Measurements from ENCODE around the gene EYS.

Gene EYS

DNA sequence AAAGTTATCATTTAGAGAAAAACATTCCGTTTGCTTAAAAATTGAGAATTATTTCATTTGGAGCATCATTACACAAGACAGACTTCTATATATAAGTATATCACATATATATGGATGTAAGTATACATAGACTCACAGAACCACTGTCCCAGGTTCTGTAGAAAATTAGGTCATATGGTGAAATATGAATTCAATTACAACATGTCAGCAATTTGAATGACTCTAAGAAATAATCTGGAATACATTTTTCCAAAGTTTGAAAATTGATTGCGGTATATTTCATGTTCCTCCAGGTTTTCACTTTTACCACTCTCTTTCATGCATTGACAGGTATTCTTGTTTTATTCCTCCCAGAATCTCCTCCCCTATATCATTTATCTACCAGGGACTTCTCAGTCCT lies 1179.1 kb downstream of the EYS start:
- no peaks in the 10 kb centered on the region for H3K9me3 ChIP-seq (replicated peaks; ENCODE audit: insufficient read depth, low read length)
- H3K9ac ChIP-seq (ENCODE audit: low read length) = no peak overlapping the region
- no peaks in the 10 kb centered on the region for H4K20me1 ChIP-seq (ENCODE audit: insufficient read depth, low read length)
- H3K79me2 ChIP-seq (ENCODE audit: low read length) = no peaks in the 10 kb centered on the region
- no peak overlapping the region for H3K4me3 ChIP-seq (ENCODE audit: low read length)
- H3K9me2 ChIP-seq (replicated peaks; ENCODE audit: insufficient read depth, low read length) = no peaks in the 10 kb centered on the region
- no peaks in the 10 kb centered on the region for H3K36me3 ChIP-seq (replicated peaks; ENCODE audit: insufficient read depth, low read length)
- no peak overlapping the region for H3K4me2 ChIP-seq (ENCODE audit: low read depth, low read length)
- no peak for DNase-seq
- no peaks in the 10 kb centered on the region for H3K4me1 ChIP-seq (ENCODE audit: low read length)
- TF ChIP-seq EZH2phosphoT487 (IDR thresholded peaks at IDR 0.05; ENCODE audit: low read length) (no peak), EZH2 (optimal IDR thresholded peaks at IDR 0.05; ENCODE audit: low read depth, low read length) (no peak)
- TF ChIP-seq, protein P1, sequence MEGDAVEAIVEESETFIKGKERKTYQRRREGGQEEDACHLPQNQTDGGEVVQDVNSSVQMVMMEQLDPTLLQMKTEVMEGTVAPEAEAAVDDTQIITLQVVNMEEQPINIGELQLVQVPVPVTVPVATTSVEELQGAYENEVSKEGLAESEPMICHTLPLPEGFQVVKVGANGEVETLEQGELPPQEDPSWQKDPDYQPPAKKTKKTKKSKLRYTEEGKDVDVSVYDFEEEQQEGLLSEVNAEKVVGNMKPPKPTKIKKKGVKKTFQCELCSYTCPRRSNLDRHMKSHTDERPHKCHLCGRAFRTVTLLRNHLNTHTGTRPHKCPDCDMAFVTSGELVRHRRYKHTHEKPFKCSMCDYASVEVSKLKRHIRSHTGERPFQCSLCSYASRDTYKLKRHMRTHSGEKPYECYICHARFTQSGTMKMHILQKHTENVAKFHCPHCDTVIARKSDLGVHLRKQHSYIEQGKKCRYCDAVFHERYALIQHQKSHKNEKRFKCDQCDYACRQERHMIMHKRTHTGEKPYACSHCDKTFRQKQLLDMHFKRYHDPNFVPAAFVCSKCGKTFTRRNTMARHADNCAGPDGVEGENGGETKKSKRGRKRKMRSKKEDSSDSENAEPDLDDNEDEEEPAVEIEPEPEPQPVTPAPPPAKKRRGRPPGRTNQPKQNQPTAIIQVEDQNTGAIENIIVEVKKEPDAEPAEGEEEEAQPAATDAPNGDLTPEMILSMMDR (IDR thresholded peaks at IDR 0.05; ENCODE audit: low read length) = no peak
- H3F3A ChIP-seq (ENCODE audit: insufficient read depth, low read length) = no peaks in the 10 kb centered on the region
- no peaks in the 10 kb centered on the region for H3K27me3 ChIP-seq (replicated peaks; ENCODE audit: insufficient read depth, low read length)
- no peak overlapping the region for H2AFZ ChIP-seq (ENCODE audit: low read length)
- H3K27ac ChIP-seq (ENCODE audit: low read length) = no peak overlapping the region

DNA sequence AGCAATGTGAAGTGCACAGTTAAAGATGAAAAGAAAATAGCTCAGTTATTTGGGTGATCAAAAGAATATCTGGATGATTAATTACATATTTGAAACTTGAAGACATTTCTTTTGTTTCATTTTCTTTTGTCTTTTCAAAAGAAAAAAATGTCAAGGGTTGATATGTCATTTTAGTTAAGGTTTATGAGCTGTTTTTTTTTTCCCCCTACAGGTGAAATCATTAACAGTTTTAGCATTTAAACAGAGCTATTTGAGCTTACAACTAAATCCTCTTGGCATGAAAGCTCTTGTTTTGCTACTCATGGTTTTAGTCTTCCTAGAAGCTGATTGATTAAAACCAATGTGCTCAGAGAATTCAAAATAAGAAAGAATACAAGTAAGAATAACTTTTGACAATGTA lies 1184.2 kb downstream of the EYS start:
- Histone ChIP-seq H3K4me2 (ENCODE audit: low read depth, low read length) (no peak overlapping the region), H2AFZ (ENCODE audit: low read length) (no peak overlapping the region)
- no peak for DNase-seq

DNA sequence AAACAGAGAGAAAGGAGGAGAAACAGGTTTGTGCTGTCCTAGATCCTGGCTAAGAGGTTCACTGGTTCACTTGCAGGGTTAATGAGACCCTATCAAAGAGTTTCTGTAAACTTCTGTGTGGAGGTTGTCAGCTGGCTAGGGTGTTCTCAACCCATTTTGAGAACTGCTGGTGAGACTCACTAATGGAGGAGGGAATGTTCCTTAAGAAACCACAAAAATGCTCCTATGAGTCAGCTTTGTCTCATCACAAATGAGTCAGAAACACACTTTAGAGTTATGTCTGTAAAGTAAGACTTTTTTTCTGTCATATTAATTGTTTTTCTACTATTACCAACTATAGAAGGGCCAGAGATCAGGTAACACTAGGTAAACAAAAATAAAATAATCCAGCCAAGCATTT lies 1187.0 kb downstream of the EYS start:
- Histone ChIP-seq H3K4me1 (ENCODE audit: low read length) (no peaks in the 10 kb centered on the region), H3K27me3 (replicated peaks; ENCODE audit: insufficient read depth, low read length) (no peaks in the 10 kb centered on the region), H3K36me3 (replicated peaks; ENCODE audit: insufficient read depth, low read length) (no peaks in the 10 kb centered on the region), H3K9me2 (replicated peaks; ENCODE audit: insufficient read depth, low read length) (no peaks in the 10 kb centered on the region), H3K79me2 (ENCODE audit: low read length) (no peaks in the 10 kb centered on the region), H4K20me1 (ENCODE audit: insufficient read depth, low read length) (no peaks in the 10 kb centered on the region), H3K9me3 (replicated peaks; ENCODE audit: insufficient read depth, low read length) (no peaks in the 10 kb centered on the region), H3F3A (ENCODE audit: insufficient read depth, low read length) (no peaks in the 10 kb centered on the region), H3K27ac (ENCODE audit: low read length) (no peak overlapping the region), H2AFZ (ENCODE audit: low read length) (no peak overlapping the region), H3K9ac (ENCODE audit: low read length) (no peak overlapping the region), H3K4me2 (ENCODE audit: low read depth, low read length) (no peak overlapping the region), H3K4me3 (ENCODE audit: low read length) (no peak overlapping the region)
- TF ChIP-seq EZH2phosphoT487 (IDR thresholded peaks at IDR 0.05; ENCODE audit: low read length) = no peak
- TF ChIP-seq, protein P1 (IDR thresholded peaks at IDR 0.05; ENCODE audit: low read length) = no peak
- TF ChIP-seq EZH2 (optimal IDR thresholded peaks at IDR 0.05; ENCODE audit: low read depth, low read length) = no peak
- DNase-seq = peak; percentile 38

More for the DNA sequence above, 1184.2 kb downstream of the EYS start:
- Histone ChIP-seq H3K9me3 (replicated peaks; ENCODE audit: insufficient read depth, low read length) (no peaks in the 10 kb centered on the region), H3K4me1 (ENCODE audit: low read length) (no peaks in the 10 kb centered on the region), H3K27me3 (replicated peaks; ENCODE audit: insufficient read depth, low read length) (no peaks in the 10 kb centered on the region), H3K4me3 (ENCODE audit: low read length) (no peak overlapping the region), H3F3A (ENCODE audit: insufficient read depth, low read length) (no peaks in the 10 kb centered on the region), H3K9ac (ENCODE audit: low read length) (no peak overlapping the region), H3K36me3 (replicated peaks; ENCODE audit: insufficient read depth, low read length) (no peaks in the 10 kb centered on the region), H3K79me2 (ENCODE audit: low read length) (no peaks in the 10 kb centered on the region), H3K27ac (ENCODE audit: low read length) (no peak overlapping the region), H3K9me2 (replicated peaks; ENCODE audit: insufficient read depth, low read length) (no peaks in the 10 kb centered on the region), H4K20me1 (ENCODE audit: insufficient read depth, low read length) (no peaks in the 10 kb centered on the region)
- TF ChIP-seq, protein P1 (IDR thresholded peaks at IDR 0.05; ENCODE audit: low read length) = 0 out of 2 replicates have a peak, but pooled peaks have one; percentile 6
- TF ChIP-seq EZH2 (optimal IDR thresholded peaks at IDR 0.05; ENCODE audit: low read depth, low read length) = no peak
- no peak for TF ChIP-seq EZH2phosphoT487 (IDR thresholded peaks at IDR 0.05; ENCODE audit: low read length)

Measured in MM.1S (cell line).